ENCODE data around the gene XBP1. TPM values are rescaled to one million over a fixed set of nuclear protein-coding genes. Genes with fewer than 3 reads are reported as not detected.

Gene XBP1
- total and polyA plus RNA-seq, 2 of the 8 experiments (the other 6 are each of a cell fraction or from before 2014, with no cell fraction given): 99.8 to 131 TPM

- TF ChIP-seq KDM4A (IDR thresholded peaks at IDR 0.05; ENCODE audit: low read depth, low read length, severe bottlenecking): no peak
Measured at GRCh38 chr22:28822930-28823551, 22.7 kb upstream of the XBP1 start (continued).

Data from H1 (cell line).